DMS 273 treated with DMSO at 0.1 percent for 48 hours (cell line): ENCODE results near the gene LMF1.
"Not testable (repeated sequence)": the region's sequence is repeated elsewhere in the genome, so short reads cannot be mapped to it uniquely, and the experiment has no call there.

Experiments used
- DNase-seq: peaks from one replicate; lab custom pipeline; 2025; lab: John Stamatoyannopoulos, UW

LMF1 gene

GRCh38 chr16:869823-870641 is 100.8 kb downstream of the LMF1 start:
- no peak for DNase-seq

- DNase-seq, result no peak
Observed at GRCh38 chr16:868846-869822, 101.7 kb downstream of the LMF1 start.

DNA sequence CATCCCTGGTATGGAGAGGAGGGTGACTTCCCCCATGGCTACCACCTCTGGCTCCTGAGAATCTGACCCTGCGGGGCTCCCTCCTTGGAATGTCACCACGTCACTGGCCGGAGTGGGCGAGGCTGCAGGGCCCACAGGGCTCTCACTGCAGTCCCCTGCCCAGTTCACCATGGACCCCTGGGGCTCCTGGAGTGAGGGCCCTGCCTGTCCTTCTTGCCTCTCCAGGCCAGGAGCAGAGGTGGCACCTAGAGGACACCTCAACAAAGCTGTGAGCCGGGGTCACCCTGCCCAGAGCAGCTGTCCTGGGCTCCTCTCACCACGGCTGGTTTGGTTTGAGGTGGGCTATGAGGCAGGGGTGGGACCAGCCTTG is 102.4 kb downstream of the LMF1 start:
- no peak for DNase-seq

- DNase-seq, result no peak
Observed at GRCh38 chr16:867421-868385, 103.1 kb downstream of the LMF1 start.

GRCh38 chr16:866252-866896 is 104.4 kb downstream of the LMF1 start:
- DNase-seq, result no peak

- no peak for DNase-seq
Observed at GRCh38 chr16:865026-865425, 105.8 kb downstream of the LMF1 start.

GRCh38 chr16:861446-861845 is 109.3 kb downstream of the LMF1 start:
- DNase-seq, result no peak

DNA sequence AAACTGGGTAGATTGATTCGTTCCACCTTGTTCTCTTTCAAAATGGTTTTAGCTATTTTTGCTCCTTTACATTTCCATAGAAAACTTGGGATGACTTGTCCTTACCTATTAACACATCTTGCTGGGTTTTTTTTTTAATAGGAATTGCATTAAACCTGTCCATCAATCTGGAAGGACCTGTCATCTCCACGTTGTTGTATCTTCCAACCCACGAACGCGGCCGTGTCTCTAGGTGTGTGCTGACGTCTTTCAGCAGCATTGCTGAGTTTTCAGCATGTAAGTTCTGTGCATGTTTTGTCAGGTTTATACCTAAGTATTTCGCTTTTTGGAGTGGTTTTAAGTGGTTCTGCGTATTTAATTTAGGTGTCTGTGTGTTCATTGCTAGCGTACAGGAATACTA is 109.9 kb downstream of the LMF1 start:
- DNase-seq, result no peak

GRCh38 chr16:858971-859370 is 111.8 kb downstream of the LMF1 start:
- DNase-seq, result not testable (repeated sequence)

DNA sequence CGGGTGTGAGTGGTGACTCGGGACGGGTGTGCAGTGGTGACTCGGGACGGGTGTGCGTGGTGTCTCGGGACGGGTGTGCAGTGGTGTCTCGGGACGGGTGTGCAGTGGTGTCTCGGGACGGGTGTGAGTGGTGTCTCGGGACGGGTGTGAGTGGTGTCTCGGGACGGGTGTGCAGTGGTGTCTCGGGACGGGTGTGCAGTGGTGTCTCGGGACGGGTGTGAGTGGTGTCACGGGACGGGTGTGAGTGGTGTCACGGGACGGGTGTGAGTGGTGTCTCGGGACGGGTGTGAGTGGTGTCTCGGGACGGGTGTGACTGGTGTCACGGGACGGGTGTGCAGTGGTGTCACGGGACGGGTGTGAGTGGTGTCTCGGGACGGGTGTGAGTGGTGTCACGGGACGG is 112.3 kb downstream of the LMF1 start:
- not testable (repeated sequence) for DNase-seq

- no peak for DNase-seq
Observed at GRCh38 chr16:856811-857210, 114.0 kb downstream of the LMF1 start.

DNA sequence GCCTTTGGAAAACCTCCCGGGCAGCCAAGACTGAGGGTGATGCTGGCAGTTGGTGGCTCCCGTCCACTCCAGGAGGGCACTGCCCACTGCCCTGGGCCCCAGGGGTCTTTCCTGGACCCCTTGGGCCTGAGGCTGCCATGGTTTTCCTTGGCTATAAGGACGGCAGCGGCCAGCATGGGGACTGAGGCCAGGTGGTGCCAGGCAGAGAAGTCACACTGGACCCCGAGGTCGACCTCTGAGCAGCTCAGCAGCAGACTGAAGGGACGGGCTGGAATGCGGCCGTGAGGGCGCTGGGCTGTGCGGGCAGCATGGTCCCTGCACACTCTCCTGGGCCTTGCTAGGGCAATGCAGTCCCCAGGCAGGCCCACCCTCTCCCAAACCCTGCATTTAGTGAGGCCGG is 114.7 kb downstream of the LMF1 start:
- DNase-seq, result no peak

GRCh38 chr16:855471-855870 is 115.3 kb downstream of the LMF1 start:
- DNase-seq, result no peak

GRCh38 chr16:854808-855410 is 115.9 kb downstream of the LMF1 start:
- DNase-seq, result no peak

DNA sequence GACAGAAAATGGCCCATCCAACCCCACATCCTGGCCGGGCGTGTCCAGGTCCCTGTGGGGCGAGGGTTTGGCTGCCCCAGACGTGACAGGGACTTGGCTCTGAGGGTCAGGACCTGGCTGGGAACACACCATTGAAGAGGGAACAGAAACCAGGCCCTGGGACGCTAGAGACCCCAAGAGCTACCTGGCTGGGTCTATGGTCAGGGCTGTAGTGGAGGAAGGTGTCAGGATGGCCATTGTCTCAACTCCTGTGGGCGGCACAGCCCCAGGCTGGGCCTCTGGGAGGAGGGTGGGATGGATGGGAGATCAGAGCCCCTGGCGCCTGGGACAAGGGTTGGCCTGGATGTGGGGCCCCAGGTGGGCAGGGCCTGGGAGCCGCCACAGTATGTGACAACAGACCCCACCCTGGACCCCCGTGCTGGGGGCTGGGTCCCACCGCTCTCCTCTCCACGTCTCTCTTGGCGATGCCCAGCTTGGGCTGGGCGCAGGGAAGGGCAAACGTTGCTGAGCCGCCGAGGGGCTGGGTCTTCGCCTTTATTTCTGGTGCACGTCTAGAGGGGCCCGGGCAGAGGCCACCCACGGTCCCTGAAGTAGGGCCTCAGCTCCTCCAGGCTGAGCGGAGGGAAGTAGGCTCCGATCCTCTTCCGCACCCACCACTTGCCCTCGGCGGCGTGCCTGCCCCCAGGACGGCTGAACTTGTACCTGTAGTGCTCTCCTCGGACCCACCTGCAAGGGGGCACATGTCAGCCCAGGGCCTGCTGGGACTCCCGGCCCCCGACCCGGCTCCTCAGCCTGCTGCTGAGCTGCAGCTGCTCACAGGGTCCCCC is 116.6 kb downstream of the LMF1 start:
- DNase-seq, result no peak

- DNase-seq, result no peak
Observed at GRCh38 chr16:853306-853705, 117.5 kb downstream of the LMF1 start.

- DNase-seq, result no peak
Observed at GRCh38 chr16:852451-853185, 118.2 kb downstream of the LMF1 start.

DNA sequence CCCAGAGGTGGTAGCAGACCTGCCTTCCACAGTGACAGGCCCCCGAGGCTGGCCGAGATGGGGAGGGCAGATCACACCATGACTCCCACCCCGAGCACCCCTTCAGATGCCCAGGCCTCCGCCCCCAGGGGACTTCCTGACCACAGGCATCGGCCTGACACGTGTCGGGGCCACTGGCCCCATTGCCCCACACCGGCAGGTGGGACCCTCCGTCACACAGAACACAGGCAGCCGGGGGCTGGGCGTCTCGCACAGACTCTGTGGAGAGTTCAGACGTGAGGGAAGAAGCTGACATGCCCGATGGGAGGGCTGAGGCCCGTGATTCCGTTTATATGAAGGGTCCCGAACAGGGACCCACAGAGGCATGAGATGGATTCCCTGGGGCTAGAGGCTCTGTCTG is 118.9 kb downstream of the LMF1 start:
- DNase-seq, result no peak

GRCh38 chr16:851209-851810 is 119.5 kb downstream of the LMF1 start:
- no peak for DNase-seq
